Ecto neural progenitor cell (in vitro differentiated cells): ENCODE measurements around the gene VASN.

Experiments
- DNase-seq: peaks from one replicate; pipeline ENCODE4 v3.0.0-alpha.2; 2018; ENCODE audit warnings: low spot score

VASN gene

GRCh38 chr16:4426021-4426684, 54.5 kb downstream of the VASN start:
- no peak for DNase-seq

- DNase-seq, result no peak
Measured at GRCh38 chr16:4426722-4427372, 55.2 kb downstream of the VASN start.

- no peak for DNase-seq
Measured at GRCh38 chr16:4428500-4428899, 56.9 kb downstream of the VASN start.

- no peak for DNase-seq
Measured at GRCh38 chr16:4431023-4431422, 59.4 kb downstream of the VASN start.
